GM12865 (cell line): ENCODE results near the gene MICAL3.

Experiments
- DNase-seq: peaks from one replicate; pipeline ENCODE4 v3.0.0; 2010; ENCODE audit warnings: low read depth
- H3K4me3 ChIP-seq: 2 replicates; pipeline ENCODE4 v1.5.1; 2011; ENCODE audit warnings: mild to moderate bottlenecking, low read depth, low read length, control low read depth
- TF ChIP-seq, protein P1 (sequence below): IDR thresholded peaks from 2 replicates; pipeline ENCODE4 v1.5.1; 2011; ENCODE audit warnings: low read length, control low read depth, low read depth, inconsistent platforms; ENCODE audit not compliant: insufficient read depth; ENCODE audit errors: missing control alignments

Gene MICAL3

DNA sequence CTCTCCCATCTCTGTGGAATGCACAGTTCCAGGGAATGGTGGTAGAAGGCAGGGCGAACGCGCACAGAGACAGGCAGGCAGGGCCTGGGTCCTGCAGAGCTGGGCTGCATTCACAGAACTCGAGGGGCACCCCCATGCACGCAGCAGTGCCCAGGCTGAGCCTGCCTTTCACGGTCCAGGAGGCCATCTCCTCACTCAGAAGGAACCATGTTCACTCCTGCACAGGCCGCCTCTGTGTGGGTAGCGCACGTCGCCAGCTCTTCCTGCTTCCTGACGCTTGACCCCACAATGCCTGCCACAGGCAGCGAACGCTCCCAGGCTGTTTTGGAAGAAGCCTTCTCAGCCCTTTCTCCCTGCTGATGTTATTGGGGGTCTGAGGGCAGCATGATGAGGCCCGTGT lies 151.2 kb downstream of the MICAL3 start:
- TF ChIP-seq, protein P1, sequence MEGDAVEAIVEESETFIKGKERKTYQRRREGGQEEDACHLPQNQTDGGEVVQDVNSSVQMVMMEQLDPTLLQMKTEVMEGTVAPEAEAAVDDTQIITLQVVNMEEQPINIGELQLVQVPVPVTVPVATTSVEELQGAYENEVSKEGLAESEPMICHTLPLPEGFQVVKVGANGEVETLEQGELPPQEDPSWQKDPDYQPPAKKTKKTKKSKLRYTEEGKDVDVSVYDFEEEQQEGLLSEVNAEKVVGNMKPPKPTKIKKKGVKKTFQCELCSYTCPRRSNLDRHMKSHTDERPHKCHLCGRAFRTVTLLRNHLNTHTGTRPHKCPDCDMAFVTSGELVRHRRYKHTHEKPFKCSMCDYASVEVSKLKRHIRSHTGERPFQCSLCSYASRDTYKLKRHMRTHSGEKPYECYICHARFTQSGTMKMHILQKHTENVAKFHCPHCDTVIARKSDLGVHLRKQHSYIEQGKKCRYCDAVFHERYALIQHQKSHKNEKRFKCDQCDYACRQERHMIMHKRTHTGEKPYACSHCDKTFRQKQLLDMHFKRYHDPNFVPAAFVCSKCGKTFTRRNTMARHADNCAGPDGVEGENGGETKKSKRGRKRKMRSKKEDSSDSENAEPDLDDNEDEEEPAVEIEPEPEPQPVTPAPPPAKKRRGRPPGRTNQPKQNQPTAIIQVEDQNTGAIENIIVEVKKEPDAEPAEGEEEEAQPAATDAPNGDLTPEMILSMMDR: no peak
- DNase-seq: no peak
- no peak overlapping the region for H3K4me3 ChIP-seq

DNA sequence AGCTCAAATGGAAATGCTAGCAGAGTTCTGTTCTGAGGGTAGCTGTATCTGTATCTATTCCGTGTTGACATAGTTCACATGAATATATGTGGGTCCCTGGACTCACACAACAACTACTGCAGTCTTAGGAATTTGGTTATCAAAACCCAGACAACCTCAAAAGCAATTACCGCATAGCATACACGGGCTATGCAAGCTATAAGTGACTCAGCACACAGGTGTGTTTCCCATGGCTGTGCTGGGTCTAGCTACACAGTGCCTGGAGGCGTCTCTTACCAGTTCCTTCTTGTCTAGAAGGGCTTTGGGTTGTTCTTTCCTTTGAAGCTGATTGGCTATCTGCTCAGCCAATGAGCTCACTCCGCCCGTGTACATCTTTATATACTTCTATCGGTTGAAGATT lies 151.9 kb downstream of the MICAL3 start:
- H3K4me3 ChIP-seq: no peak overlapping the region
- DNase-seq: no peak
- TF ChIP-seq, protein P1: no peak

DNA sequence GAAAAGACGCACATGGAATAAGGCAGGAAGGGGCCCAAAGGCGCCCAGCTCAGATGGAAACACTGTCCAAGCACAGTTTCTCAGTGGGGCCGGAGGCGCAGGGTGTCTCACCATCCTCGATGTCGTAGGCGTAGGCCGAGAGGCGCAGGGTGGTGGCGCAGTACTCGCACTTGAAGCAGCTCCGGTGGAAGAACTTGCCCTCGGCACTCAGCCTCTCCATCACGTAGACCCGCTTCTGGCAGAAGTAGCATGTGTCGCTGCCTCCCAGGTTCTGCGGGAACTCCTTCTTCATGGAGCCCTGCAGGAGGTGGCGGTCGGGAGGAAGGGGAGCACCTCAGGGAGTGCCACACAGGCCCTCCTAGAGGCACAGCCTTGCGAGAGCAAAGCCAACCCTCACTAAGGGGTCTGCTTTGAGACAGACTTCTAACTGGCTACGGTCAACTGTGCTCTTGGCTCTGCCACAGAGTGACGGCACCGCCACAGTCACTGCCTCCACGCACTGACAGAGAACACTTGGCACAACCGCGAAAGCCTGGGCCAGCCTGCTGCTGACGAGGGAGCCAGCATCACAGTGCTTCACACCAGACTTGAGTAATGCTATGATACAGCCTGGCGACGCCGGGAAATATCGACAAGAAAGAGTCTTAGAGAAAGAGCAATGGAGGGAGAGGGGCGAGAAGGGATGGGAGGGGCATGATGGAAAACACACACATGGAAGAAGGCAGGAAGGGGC lies 152.5 kb downstream of the MICAL3 start:
- H3K4me3 ChIP-seq: no peak overlapping the region
- DNase-seq: no peak
- TF ChIP-seq, protein P1: no peak

DNA sequence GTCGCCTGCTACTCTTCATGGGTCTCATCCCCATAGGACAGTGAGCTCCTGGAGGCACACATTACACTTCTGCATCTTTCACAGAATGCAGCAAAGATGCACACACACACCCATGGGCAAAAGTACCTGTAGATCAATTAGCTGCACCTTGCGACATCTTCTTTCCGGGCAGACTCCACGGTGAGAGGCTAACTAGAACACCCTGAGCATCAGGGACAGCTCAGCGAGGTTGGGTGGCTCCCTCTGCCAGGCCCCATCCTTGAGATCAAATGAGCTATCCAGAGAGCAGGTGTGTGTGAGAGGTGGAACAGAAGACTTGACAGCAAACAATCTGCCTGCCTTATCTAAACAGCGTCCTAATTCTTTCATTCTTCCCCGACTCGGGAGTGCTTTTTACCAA lies 154.0 kb downstream of the MICAL3 start:
- H3K4me3 ChIP-seq: no peak overlapping the region
- TF ChIP-seq, protein P1: no peak
- no peak for DNase-seq

DNA sequence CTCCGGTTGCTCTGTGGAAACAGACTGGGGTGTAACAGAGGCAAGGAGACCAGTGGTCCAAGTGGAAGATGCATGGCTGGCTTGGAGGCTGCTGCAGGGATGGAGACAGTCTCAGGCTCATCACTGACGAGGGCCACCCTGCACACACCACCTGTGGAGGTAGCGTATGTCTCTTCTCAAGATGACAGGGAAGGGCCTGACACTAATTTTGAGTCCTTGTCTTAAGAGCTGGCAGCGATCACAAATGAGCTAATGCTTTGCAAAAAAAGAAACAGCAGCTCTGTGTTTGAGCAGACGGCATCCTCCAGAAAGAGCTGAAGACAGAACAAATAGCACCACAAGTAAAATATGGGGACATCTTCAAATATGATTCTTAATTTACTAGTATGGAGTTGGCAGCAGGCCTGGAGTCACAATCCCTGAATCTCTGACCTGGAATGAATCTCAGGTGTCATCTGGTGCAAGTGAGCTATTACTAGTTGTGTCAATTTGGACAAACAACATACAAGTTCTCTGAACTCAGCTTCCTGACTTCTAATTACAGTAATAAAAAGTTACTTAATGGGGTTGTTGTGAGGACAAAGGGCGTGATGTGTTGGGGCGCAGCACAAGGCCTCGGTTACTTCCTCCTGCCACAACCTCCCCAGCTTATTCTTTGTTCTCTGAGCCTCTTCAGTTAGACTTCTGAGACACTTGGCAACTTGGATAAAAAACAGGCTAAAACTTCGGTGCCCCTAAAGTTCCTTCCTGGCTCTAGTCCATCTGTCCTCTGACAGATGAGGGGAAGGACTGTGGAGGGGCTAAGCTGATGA lies 154.9 kb downstream of the MICAL3 start:
- H3K4me3 ChIP-seq: no peak overlapping the region
- TF ChIP-seq, protein P1: no peak

DNA sequence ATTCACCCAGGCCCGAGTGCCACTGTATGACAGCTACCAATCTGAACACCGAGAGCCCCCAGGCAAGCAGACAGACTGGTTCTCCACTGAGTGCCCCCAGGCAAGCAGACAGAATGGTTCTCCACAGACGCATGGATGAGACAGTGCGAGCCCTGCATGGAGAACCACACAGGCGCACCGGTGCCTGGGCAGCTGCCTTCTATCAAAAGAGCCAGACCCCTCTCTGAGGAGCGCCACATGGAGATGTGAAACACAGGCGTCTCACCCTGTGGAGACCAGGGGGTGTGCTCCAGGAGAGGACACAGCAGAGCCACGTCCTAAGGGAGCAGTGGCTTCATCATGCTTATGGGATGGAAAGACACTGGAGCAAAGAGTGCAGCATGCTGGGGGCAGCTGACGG lies 155.6 kb downstream of the MICAL3 start:
- H3K4me3 ChIP-seq: no peak overlapping the region
- TF ChIP-seq, protein P1: no peak
- no peak for DNase-seq

More for the DNA sequence above, 154.9 kb downstream of the MICAL3 start:
- DNase-seq: no peak
